ENCODE results near the gene PLA2G2C. TPM values are rescaled to one million over a fixed set of nuclear protein-coding genes. Genes with fewer than 3 reads are reported as not detected.
A peak's percentile ranks its signal among the peaks of the same experiment; 100 is the strongest.

The PLA2G2C gene
- total RNA-seq, 2 experiments from 2014 or later: 0.44 to 0.57 TPM

DNA sequence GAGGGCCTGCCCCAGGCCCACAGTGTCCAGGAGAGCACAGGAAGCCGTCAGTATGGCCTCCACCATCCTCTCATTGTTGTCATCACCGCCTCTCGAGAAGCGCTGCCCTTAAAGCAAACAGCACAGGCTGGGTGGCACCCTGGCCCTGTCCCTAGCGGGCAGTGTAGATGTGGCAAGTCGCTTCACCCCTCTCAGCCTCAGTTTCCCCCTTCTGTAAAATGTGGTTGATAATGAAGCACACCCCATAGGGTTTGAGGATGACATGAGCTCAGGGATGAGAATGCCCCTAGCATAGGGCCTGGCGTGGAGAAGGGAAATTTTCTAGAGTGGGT, 33.8 kb downstream of the PLA2G2C start:
- BruUV-seq (replicated peaks): no TSS peak
- no peak; the same call in 1 of the 2 replicates for TF ChIP-seq CTCF (conservative IDR thresholded peaks at IDR 0.05; ENCODE audit: low read length)
- no peak for TF ChIP-seq EZH2phosphoT487 (IDR thresholded peaks at IDR 0.05; ENCODE audit: borderline replicate concordance, low read depth, low read length)
- intact Hi-C loops (cut with micrococcal nuclease; ENCODE audit: unreplicated experiment): loop anchor here (1.0 kb wide), 2 partner anchors 51 to 234 kb away; no protein-coding TSS in a partner anchor
- CTCF ChIA-PET (ENCODE audit: unreplicated experiment): interaction anchor here (0.6 kb wide), 1 partner anchor 234 kb away, joined by 4 read pairs; no protein-coding TSS in a partner anchor
- Histone ChIP-seq H3K4me3 (ENCODE audit: low read depth, low read length, poor library complexity, severe bottlenecking) (peak overlapping the region; percentile 64), H2AFZ (ENCODE audit: low read length) (peak overlapping the region; percentile 97; the same call in 1 of the 2 replicates), H3K79me2 (ENCODE audit: insufficient read depth, low read depth, low read length) (no peaks in the 10 kb centered on the region), H3K27ac (ENCODE audit: low read depth, low read length, poor library complexity, severe bottlenecking) (no peak overlapping the region), H4K20me1 (ENCODE audit: insufficient read depth, low read length) (no peaks in the 10 kb centered on the region), H3K9me3 (ENCODE audit: low read length) (no peaks in the 10 kb centered on the region), H3K4me1 (ENCODE audit: insufficient read depth, low read length, poor library complexity, severe bottlenecking) (peaks cover 5% of the 10 kb centered on the region), H3K4me2 (ENCODE audit: low read length) (peak overlapping the region; percentile 75; the same call in 1 of the 2 replicates), H3K9me2 (ENCODE audit: insufficient read depth, low read length) (no peaks in the 10 kb centered on the region), H3K36me3 (ENCODE audit: insufficient read depth, low read length) (no peaks in the 10 kb centered on the region)
- POLR2A ChIA-PET: no interaction called here
- no peak for DNase-seq (ENCODE audit: low spot score)

- peak overlapping the region; percentile 75 for H3K4me2 ChIP-seq (ENCODE audit: low read length)
- no TSS peak for BruUV-seq (replicated peaks)
- H3K36me3 ChIP-seq (ENCODE audit: insufficient read depth, low read length): no peaks in the 10 kb centered on the region
- peak; percentile 90 for DNase-seq (ENCODE audit: low spot score)
- CTCF ChIA-PET (ENCODE audit: unreplicated experiment): interaction anchor here (0.6 to 1.0 kb wide), 2 partner anchors 23 to 27 kb away, joined by 3 to 15 read pairs; no protein-coding TSS in a partner anchor
- no peaks in the 10 kb centered on the region for H3K79me2 ChIP-seq (ENCODE audit: insufficient read depth, low read depth, low read length)
- H3K9me3 ChIP-seq (ENCODE audit: low read length): no peaks in the 10 kb centered on the region
- H4K20me1 ChIP-seq (ENCODE audit: insufficient read depth, low read length): no peaks in the 10 kb centered on the region
- POLR2A ChIA-PET: interaction anchor here (0.6 to 1.5 kb wide), 3 partner anchors 27 to 234 kb away, joined by 3 read pairs; no protein-coding TSS in a partner anchor
- H3K4me3 ChIP-seq (ENCODE audit: low read depth, low read length, poor library complexity, severe bottlenecking): peak overlapping the region; percentile 64
- no peaks in the 10 kb centered on the region for H3K9me2 ChIP-seq (ENCODE audit: insufficient read depth, low read length)
- TF ChIP-seq EZH2phosphoT487 (IDR thresholded peaks at IDR 0.05; ENCODE audit: borderline replicate concordance, low read depth, low read length): no peak
- peak; percentile 94 for TF ChIP-seq CTCF (conservative IDR thresholded peaks at IDR 0.05; ENCODE audit: low read length)
- no peak overlapping the region for H3K27ac ChIP-seq (ENCODE audit: low read depth, low read length, poor library complexity, severe bottlenecking)
- intact Hi-C loops (cut with micrococcal nuclease; ENCODE audit: unreplicated experiment): loop anchor here (1.0 kb wide), 2 partner anchors 51 to 234 kb away; no protein-coding TSS in a partner anchor
- peak overlapping the region; percentile 97 for H2AFZ ChIP-seq (ENCODE audit: low read length)
- H3K4me1 ChIP-seq (ENCODE audit: insufficient read depth, low read length, poor library complexity, severe bottlenecking): peaks cover 5% of the 10 kb centered on the region
These were observed 34.3 kb downstream of the PLA2G2C start for GRCh38 chr1:20151906-20152598.

DNA sequence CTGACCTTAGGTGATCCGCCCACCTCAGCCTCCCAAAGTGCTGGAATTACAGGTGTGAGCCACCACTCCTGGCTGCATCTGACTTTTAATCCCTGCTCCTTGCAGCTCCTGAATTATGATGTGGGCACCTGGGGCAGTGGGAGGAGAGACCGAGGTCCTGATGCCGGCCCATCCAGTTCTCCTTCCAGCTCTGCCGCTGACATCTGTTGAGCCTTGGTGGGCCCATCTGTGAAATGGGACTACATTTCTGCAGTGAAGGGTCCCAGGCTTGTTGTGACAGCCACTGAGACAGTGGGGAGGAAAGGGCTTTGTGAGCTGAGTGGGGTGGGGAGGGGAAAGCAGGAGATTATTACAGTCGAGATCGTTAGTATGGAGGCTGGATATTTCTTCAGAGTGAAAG, 35.3 kb downstream of the PLA2G2C start:
- Histone ChIP-seq H3K36me3 (ENCODE audit: insufficient read depth, low read length) (no peaks in the 10 kb centered on the region), H3K9me2 (ENCODE audit: insufficient read depth, low read length) (no peaks in the 10 kb centered on the region), H3K79me2 (ENCODE audit: insufficient read depth, low read depth, low read length) (no peaks in the 10 kb centered on the region), H3K27ac (ENCODE audit: low read depth, low read length, poor library complexity, severe bottlenecking) (no peak overlapping the region), H2AFZ (ENCODE audit: low read length) (no peak overlapping the region), H4K20me1 (ENCODE audit: insufficient read depth, low read length) (no peaks in the 10 kb centered on the region), H3K4me1 (ENCODE audit: insufficient read depth, low read length, poor library complexity, severe bottlenecking) (peaks cover 5% of the 10 kb centered on the region), H3K4me3 (ENCODE audit: low read depth, low read length, poor library complexity, severe bottlenecking) (no peak overlapping the region), H3K4me2 (ENCODE audit: low read length) (no peak overlapping the region), H3K9me3 (ENCODE audit: low read length) (no peaks in the 10 kb centered on the region)
- no TSS peak for BruUV-seq (replicated peaks)
- ChIA-PET CTCF (ENCODE audit: unreplicated experiment) (no interaction called here), POLR2A (interaction anchor here (1.5 kb wide), 1 partner anchor 26 kb away, joined by 3 read pairs; no protein-coding TSS in a partner anchor)
- intact Hi-C loops (cut with micrococcal nuclease; ENCODE audit: unreplicated experiment): no loop called here
- TF ChIP-seq EZH2phosphoT487 (IDR thresholded peaks at IDR 0.05; ENCODE audit: borderline replicate concordance, low read depth, low read length): no peak
- no peak for TF ChIP-seq CTCF (conservative IDR thresholded peaks at IDR 0.05; ENCODE audit: low read length)
- no peak for DNase-seq (ENCODE audit: low spot score)

All from OCI-LY7 (cell line).